ENCODE measurements around the gene HDAC10. TPM values are rescaled to one million over a fixed set of nuclear protein-coding genes. Genes with fewer than 3 reads are reported as not detected.
A peak's percentile ranks its signal among the peaks of the same experiment; 100 is the strongest.

Gene HDAC10
- total RNA-seq, 2 experiments from 2014 or later, result 71.4 to 75.9 TPM

DNA sequence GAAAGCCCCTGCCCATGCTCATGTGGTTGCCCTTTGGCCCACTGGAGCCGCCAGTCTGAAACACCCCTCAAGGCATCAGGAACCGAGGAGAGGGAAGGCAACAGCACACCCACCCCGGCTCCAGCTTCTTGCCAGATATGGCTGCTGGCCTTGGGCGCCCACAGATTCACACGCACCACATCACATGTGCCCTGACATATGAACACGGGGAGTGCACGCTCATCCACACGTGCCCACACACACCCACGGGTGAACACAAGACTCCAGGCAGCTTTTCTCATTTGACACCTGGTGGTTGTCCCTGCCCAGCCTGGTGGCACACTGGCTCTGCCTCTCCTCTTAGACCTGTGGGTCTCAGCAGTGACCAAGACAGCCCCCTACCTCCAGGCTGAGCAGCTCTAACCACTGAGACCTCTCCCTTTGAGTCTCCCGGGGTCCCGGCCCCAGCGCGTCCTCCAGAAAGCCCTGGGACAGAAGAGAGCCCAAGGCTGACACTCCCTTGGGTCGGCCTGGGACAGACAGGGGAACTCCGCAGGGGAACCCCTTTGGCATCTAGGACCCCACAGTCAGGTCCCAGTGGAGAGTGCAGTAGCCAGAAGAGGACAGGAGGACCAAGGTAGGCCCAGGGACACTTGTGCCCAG is 13.2 kb upstream of the HDAC10 start:
- ChIA-PET POLR2A (interaction anchor here (1.5 kb wide), 1 partner anchor 73 kb away, joined by 3 read pairs; no protein-coding TSS in a partner anchor), CTCF (no interaction called here)
- Mint-ChIP-seq H3K4me3 (no peak overlapping the region), H3K36me3 (ENCODE audit: low read depth) (no peaks in the 10 kb centered on the region), H3K4me1 (ENCODE audit: low read depth) (peaks cover 17% of the 10 kb centered on the region), H3K27me3 (ENCODE audit: low read depth) (peaks cover 7% of the 10 kb centered on the region), H3K9me3 (ENCODE audit: insufficient read depth) (no peaks in the 10 kb centered on the region), H3K27ac (no peak overlapping the region)
- no peak for DNase-seq
- no peak for ATAC-seq

DNA sequence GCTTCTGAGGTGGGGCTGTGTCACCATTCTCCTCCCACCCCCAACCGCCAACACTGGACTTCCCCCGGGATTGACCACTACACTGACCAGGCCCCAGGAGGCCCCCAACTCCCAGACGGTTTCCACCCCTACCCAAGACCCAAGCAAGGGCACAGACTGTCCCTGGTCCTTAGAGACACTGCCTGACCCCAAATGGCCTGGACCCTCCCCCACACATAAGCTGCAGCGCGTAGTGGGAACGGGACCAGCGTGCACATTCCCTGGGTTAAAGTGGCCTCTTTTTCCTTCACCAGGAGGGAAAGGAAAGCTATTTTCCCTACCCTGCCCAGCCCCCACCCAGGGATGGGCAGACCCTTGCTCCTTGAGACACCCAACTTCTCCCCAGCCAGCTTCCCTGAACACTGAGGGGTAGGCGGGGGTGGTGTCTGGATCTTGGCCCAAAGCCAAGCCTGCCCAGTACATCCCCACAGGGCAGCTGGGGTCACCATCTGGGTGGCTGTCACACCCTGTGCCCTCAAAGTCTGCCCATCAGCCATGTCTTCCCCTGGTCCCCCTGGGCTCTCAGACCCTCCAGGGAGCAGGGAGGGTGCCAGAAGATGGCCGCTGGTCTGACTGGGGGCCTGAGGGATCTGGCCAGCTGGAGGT is 12.0 kb upstream of the HDAC10 start:
- CTCF ChIA-PET, result interaction anchor here (0.7 to 1.3 kb wide), 4 partner anchors 10 to 19 kb away, joined by 3 to 6 read pairs (median 4); partner anchors contain the start of genes HDAC10 and TUBGCP6
- no peak overlapping the region for H3K27ac Mint-ChIP-seq
- H3K36me3 Mint-ChIP-seq (ENCODE audit: low read depth), result no peaks in the 10 kb centered on the region
- no peaks in the 10 kb centered on the region for H3K9me3 Mint-ChIP-seq (ENCODE audit: insufficient read depth)
- no peak for ATAC-seq
- no peak overlapping the region for H3K4me3 Mint-ChIP-seq
- POLR2A ChIA-PET, result interaction anchor here (1.5 to 3.1 kb wide), 2 partner anchors 12 to 72 kb away, joined by 3 to 17 read pairs; partner anchors contain the start of gene HDAC10
- H3K4me1 Mint-ChIP-seq (ENCODE audit: low read depth), result peaks cover 9% of the 10 kb centered on the region
- DNase-seq, result no peak
- peaks cover 9% of the 10 kb centered on the region for H3K27me3 Mint-ChIP-seq (ENCODE audit: low read depth)

DNA sequence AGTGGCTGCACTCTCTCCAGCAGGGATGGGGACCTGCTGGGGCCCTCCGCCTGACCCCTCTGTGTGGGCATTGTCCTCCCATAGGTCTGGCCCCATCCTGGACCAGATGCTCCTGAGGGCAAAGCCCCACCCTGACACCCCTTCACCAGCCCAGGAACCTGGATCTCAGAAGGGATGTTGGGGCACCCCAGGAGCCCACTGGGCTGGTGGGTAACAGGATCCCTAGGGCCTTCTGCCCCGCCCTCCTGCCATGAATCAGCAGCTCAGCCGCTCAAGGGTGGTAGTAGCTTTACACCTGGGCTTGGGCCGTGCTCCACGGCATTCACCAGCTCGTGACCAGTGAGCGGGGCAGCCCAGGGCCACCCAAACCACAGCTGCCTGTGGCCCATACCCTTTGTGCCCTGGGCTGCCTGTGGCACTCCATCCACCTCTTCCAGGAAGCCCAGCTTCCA is 11.4 kb upstream of the HDAC10 start:
- Mint-ChIP-seq H3K27me3 (ENCODE audit: low read depth) (peaks cover 9% of the 10 kb centered on the region), H3K4me1 (ENCODE audit: low read depth) (peaks cover 8% of the 10 kb centered on the region), H3K9me3 (ENCODE audit: insufficient read depth) (no peaks in the 10 kb centered on the region), H3K4me3 (peak overlapping the region; percentile 55), H3K36me3 (ENCODE audit: low read depth) (no peaks in the 10 kb centered on the region), H3K27ac (peak overlapping the region; percentile 39)
- CTCF ChIA-PET, result interaction anchor here (1.1 to 1.3 kb wide), 3 partner anchors 10 to 13 kb away, joined by 3 to 6 read pairs (median 5); partner anchors contain the start of gene HDAC10
- POLR2A ChIA-PET, result interaction anchor here (1.5 to 3.1 kb wide), 2 partner anchors 11 to 71 kb away, joined by 3 to 17 read pairs; partner anchors contain the start of gene HDAC10
- DNase-seq, result no peak
- ATAC-seq, result no peak

DNA sequence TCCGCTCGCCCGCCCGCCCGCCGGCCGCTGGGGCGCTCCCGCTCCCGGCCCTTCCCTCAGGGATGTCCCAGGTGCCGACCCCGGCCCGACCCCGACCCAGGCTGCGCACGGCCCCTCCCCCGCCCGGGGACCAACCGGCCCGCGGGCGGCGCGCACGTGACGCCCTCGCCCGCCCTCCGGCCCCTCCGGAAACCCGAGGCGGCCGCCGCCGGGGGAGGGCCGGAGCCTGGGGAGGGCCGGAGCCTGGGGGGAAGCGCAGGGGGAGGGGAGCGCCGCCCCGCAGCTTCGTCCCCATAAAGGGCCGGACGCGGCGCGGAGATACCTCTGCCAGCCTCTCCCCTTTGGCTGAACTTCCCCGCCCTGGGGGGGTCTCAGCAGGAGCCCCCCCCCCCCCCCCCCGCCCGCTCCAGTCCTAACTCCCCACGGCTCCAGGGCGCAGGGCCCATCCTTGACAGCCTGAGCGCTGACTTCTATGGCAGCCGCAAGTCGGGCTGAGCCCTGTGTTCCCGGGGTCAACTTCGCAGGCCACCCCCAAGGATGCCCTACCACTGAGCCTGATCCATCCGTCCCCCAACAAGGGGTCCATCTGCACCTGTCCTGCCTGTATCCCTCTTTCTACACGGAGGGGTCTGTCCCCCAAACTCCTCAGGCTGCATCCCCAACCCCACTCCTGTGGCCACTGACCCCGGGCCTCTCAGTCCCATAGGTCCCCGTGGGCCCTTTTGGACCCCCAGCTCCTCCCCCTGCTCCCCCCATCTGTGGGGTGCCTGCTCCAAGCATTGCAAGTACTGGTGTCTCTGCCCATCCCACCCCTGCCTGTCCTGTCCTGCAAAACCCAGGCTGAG is 10.8 kb upstream of the HDAC10 start, which contains the start of gene MAPK12:
TSS of gene MAPK12 (minus strand) at position 69 of the 845 bp plus-strand sequence. CDS start 174 bp downstream, outside the sequence.
- peak; percentile 10 for ATAC-seq
- ChIA-PET CTCF (interaction anchor here (1.1 kb wide), 1 partner anchor 11 kb away, joined by 3 read pairs; the partner anchor contains the start of gene HDAC10), POLR2A (interaction anchor here (3.1 kb wide), 1 partner anchor 10 kb away, joined by 17 read pairs; the partner anchor contains the start of gene HDAC10)
- peaks cover 9% of the 10 kb centered on the region for H3K27me3 Mint-ChIP-seq (ENCODE audit: low read depth)
- H3K4me3 Mint-ChIP-seq, result peak within 1 kb of the TSS; percentile 55
- H3K9me3 Mint-ChIP-seq (ENCODE audit: insufficient read depth), result no peaks in the 10 kb centered on the region
- H3K4me1 Mint-ChIP-seq (ENCODE audit: low read depth), result peaks cover 8% of the 10 kb centered on the region
- H3K27ac Mint-ChIP-seq, result peak within 1 kb of the TSS; percentile 39
- no peaks in the 10 kb centered on the region for H3K36me3 Mint-ChIP-seq (ENCODE audit: low read depth)
- no peak for DNase-seq

DNA sequence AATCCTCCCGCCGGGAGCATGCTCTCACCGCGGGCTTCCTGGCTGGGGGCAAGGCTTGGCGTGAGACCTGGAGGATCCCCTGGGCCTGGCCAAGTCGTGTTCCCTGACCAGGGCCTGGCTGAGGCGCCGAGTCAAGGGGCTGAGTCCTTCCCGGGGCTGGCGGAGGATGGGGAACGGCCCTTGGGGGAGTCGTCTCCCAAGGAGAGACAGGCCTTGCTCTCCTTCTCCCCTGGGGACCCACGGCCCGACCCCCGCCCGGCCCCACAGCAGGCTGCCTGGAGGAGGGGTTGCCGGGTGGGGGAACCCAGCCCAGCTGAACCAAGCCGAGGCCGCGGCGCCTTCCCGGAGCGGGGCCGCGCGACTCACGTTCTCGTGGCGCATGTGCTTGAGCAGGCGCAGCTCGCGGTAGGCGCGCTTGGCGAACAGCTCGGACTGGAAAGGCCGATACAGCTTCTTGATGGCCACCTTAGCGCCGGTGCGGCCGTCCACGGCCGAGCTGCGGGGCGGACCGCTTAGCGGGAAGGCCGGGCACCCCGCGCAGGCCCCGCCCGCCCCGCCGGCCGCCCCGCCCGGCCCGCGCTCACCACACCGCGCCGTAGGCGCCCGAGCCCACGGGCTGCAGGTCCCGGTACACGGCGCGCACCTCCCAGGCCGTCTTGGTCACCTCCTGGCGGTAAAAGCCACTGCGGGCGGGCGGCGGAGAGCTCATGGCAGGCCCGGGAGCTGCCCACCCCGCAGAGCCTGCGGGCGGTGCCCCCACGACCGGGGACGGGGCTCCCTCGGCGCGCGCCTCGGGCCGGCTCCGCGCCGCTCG is 9.9 kb upstream of the HDAC10 start:
- ATAC-seq (peak; percentile 63), DNase-seq (peak; percentile 49)
- Mint-ChIP-seq H3K36me3 (ENCODE audit: low read depth) (no peaks in the 10 kb centered on the region), H3K27ac (no peak overlapping the region), H3K4me1 (ENCODE audit: low read depth) (peaks cover 8% of the 10 kb centered on the region), H3K27me3 (ENCODE audit: low read depth) (peaks cover 9% of the 10 kb centered on the region), H3K9me3 (ENCODE audit: insufficient read depth) (no peaks in the 10 kb centered on the region), H3K4me3 (peak overlapping the region; percentile 49)
- CTCF ChIA-PET, result no interaction called here
- POLR2A ChIA-PET, result interaction anchor here (3.1 kb wide), 1 partner anchor 10 kb away, joined by 17 read pairs; the partner anchor contains the start of gene HDAC10

DNA sequence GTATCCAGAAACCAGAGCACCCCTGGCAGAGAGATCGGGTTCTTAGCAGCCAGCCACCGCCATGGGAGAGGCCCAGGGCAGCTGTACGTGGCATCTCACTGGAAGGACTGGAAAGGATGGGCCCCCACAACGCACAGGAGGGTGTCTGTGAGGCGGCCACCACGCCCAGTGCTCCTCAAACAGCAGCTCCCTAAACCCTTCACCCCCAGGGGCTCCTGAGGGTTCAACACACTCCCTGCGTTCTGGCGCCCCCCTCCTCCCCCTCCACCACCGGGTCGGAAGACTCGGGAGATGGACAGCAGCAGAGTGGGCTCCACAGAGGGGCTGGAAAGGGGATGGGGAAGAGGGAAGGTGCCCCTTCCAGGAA is 9.4 kb upstream of the HDAC10 start:
- POLR2A ChIA-PET, result interaction anchor here (3.1 kb wide), 1 partner anchor 9 kb away, joined by 17 read pairs; the partner anchor contains the start of gene HDAC10

DNA sequence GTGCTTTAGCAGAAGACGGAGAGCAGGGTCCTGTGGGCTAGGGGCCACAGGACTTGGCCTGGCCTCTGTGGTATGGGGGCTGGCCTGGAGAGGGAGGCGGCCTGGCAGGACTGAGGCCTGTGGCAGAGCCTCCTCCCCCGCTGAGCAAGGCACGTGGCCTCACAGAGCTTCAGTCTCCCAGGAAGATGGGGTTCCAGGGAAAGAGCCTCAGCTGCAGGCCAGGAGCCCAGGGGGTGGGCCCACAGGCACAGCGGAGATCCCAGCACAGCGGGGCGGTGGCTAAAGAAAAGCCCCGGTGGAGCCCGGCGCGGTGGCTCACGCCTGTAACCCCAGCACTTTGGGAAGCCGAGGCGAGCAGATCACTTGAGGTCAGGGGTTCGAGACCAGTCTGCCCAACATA is 8.2 kb upstream of the HDAC10 start:
- no peak for DNase-seq
- peaks cover 8% of the 10 kb centered on the region for H3K4me1 Mint-ChIP-seq (ENCODE audit: low read depth)
- H3K4me3 Mint-ChIP-seq, result no peak overlapping the region
- H3K27me3 Mint-ChIP-seq (ENCODE audit: low read depth), result peaks cover 9% of the 10 kb centered on the region
- H3K36me3 Mint-ChIP-seq (ENCODE audit: low read depth), result no peaks in the 10 kb centered on the region
- CTCF ChIA-PET, result no interaction called here
- no peak for ATAC-seq
- H3K27ac Mint-ChIP-seq, result no peak overlapping the region
- POLR2A ChIA-PET, result interaction anchor here (0.5 to 0.6 kb wide), 2 partner anchors 81 to 431 kb away, joined by 3 read pairs; no protein-coding TSS in a partner anchor
- no peaks in the 10 kb centered on the region for H3K9me3 Mint-ChIP-seq (ENCODE audit: insufficient read depth)

More for the DNA sequence above, 9.4 kb upstream of the HDAC10 start:
- Mint-ChIP-seq H3K27me3 (ENCODE audit: low read depth) (peaks cover 9% of the 10 kb centered on the region), H3K4me3 (peak overlapping the region; percentile 49), H3K27ac (no peak overlapping the region), H3K4me1 (ENCODE audit: low read depth) (peaks cover 8% of the 10 kb centered on the region), H3K9me3 (ENCODE audit: insufficient read depth) (no peaks in the 10 kb centered on the region), H3K36me3 (ENCODE audit: low read depth) (no peaks in the 10 kb centered on the region)
- CTCF ChIA-PET, result no interaction called here
- no peak for DNase-seq
- no peak for ATAC-seq

DNA sequence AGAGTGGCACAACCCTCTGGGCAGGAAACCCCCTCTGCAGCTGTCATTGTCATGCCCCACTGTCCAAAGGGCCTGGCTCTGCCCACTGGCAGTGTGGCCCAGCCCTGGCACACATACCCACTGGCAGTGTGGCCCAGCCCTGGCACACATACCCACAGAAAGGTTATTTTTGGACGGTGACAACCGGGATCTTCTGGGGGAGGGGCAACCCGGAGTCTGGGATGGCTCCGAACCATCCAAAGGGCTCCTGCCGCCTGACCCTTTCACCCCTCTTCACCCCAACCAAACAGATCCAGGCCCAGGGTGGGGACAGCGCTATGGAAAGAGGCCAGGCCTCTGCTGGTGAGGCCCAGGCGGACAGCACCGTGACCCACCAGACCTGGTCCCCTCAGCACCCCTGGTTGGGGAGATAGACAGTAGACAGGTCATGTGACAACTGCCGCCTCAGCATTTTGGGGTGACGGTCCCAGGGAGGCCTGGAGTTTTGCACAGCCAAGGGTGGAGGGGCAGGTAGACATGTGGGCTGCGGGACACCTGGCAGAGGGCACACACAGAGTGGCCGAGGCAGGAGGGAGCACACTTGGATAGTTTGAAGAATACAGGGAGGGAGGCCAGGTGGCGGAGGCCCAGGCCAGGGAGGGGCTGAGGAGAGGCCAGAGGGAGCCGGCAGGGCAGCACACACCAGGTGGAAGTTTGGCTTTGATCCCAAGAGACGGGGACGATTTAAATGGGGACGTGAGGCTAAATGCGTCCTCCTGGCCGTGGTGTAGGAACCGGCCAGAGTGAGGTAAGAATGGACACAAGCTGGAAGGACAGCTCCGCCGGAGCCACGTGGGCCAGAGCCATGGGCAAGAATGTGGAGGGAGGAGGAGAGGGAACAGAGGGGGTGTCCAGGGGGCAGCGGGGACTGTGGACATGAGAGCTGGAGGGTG is 7.6 kb upstream of the HDAC10 start:
- DNase-seq (no peak), ATAC-seq (no peak)
- Mint-ChIP-seq H3K27me3 (ENCODE audit: low read depth) (peaks cover 9% of the 10 kb centered on the region), H3K4me3 (no peak overlapping the region), H3K27ac (no peak overlapping the region), H3K36me3 (ENCODE audit: low read depth) (no peaks in the 10 kb centered on the region), H3K9me3 (ENCODE audit: insufficient read depth) (no peaks in the 10 kb centered on the region), H3K4me1 (ENCODE audit: low read depth) (peaks cover 8% of the 10 kb centered on the region)
- POLR2A ChIA-PET, result interaction anchor here (0.5 kb wide), 1 partner anchor 82 kb away, joined by 3 read pairs; no protein-coding TSS in a partner anchor
- CTCF ChIA-PET, result interaction anchor here (0.9 kb wide), 1 partner anchor 18 kb away, joined by 3 read pairs; no protein-coding TSS in a partner anchor

DNA sequence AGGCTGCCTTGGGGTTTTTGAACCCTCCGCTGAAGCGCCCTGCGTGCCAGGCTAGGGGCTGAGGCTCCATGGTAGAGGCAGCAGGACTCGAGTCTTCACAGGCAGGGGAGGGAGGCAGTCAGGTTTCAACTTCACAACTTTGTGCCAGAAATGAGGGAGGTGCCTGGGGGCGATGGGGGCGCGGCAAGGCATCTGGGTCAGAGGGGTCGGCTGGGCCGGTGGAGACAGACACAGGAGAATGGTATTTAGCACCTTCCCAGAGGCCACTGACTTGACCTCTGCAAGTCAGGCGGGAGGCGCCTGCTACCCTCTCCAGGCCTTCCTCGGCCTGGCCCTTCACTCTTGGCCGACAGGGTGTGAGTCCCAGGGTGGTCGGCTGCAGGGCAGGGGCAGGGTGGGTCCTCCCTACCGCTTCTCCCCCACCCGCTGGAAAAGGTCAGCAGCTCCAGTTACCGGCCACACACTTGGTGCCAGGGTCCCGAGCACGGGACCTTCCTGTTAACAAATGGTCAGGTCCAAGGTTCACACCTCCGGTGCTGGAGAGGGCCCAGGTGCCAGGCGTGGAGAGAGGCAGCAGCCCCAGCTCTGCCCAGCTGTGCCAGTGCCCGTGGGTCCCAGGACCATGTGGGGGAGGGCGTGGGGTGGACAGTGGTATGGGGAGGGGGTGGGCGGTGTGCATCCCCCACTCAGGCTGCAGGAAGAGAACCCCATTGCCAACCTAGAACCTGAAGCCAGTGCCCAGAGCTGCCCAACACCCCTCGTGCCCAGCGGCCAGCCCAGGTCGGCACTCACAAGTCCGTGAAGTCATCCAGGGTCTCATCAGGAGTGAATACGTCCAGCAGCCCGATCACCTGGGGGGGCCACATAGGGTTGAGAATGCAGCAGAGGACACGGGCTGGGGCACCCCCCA is 6.6 kb upstream of the HDAC10 start:
- Mint-ChIP-seq H3K4me3 (no peak overlapping the region), H3K27ac (no peak overlapping the region), H3K36me3 (ENCODE audit: low read depth) (no peaks in the 10 kb centered on the region), H3K9me3 (ENCODE audit: insufficient read depth) (no peaks in the 10 kb centered on the region), H3K4me1 (ENCODE audit: low read depth) (peaks cover 8% of the 10 kb centered on the region), H3K27me3 (ENCODE audit: low read depth) (peaks cover 9% of the 10 kb centered on the region)
- no peak for DNase-seq
- ATAC-seq, result no peak
- POLR2A ChIA-PET, result no interaction called here
- CTCF ChIA-PET, result interaction anchor here (0.9 kb wide), 1 partner anchor 19 kb away, joined by 3 read pairs; no protein-coding TSS in a partner anchor
